Large intestine (tissue), 3 donors: ENCODE results near the gene ELFN2. TPM values are rescaled to one million over a fixed set of nuclear protein-coding genes. Genes with fewer than 3 reads are reported as not detected.
"Not testable (repeated sequence)": the region's sequence is repeated elsewhere in the genome, so short reads cannot be mapped to it uniquely, and the experiment has no call there.

Experiments used
- DNase-seq, 2 donors: peaks; one replicate each; pipeline versions ENCODE4 v3.0.0 to v3.0.0-alpha.2; 2013
- H3K27ac ChIP-seq: one replicate; pipeline ENCODE4 v1.5.1; 2013; ENCODE audit warnings: low read length
- H3K27me3 ChIP-seq: 2 replicates; pipeline ENCODE4 v1.6.1; 2013; ENCODE audit warnings: low read length; ENCODE audit not compliant: control insufficient read depth, insufficient read depth
- H3K36me3 ChIP-seq: 2 replicates; pipeline ENCODE4 v1.6.1; 2013; ENCODE audit warnings: low read length; ENCODE audit not compliant: control insufficient read depth, insufficient read depth
- H3K4me1 ChIP-seq: one replicate; pipeline ENCODE4 v1.6.1; 2013; ENCODE audit warnings: low read length; ENCODE audit not compliant: control insufficient read depth, insufficient read depth
- H3K4me3 ChIP-seq: one replicate; pipeline ENCODE4 v1.5.1; 2013; ENCODE audit warnings: low read length
- H3K9me3 ChIP-seq: one replicate; pipeline ENCODE4 v1.6.1; 2013; ENCODE audit warnings: mild to moderate bottlenecking, low read depth, low read length, moderate library complexity; ENCODE audit not compliant: control insufficient read depth
- WGBS: methylation state at CpG from one replicate; pipeline ENCODE4 v1.1.5; 2013; ENCODE audit warnings: low lambda C conversion rate; ENCODE audit not compliant: insufficient coverage; 5-methylcytosine and 5-hydroxymethylcytosine counted together
- polyA plus RNA-seq: library from polyadenylated mRNA; unstranded; fragments of 120-200 nt; gene quantifications from one replicate; pipeline ENCODE4 v1.2.1, GENCODE V29; 2013

The ELFN2 gene
- polyA plus RNA-seq, 1 donor: 0.27 TPM

DNA sequence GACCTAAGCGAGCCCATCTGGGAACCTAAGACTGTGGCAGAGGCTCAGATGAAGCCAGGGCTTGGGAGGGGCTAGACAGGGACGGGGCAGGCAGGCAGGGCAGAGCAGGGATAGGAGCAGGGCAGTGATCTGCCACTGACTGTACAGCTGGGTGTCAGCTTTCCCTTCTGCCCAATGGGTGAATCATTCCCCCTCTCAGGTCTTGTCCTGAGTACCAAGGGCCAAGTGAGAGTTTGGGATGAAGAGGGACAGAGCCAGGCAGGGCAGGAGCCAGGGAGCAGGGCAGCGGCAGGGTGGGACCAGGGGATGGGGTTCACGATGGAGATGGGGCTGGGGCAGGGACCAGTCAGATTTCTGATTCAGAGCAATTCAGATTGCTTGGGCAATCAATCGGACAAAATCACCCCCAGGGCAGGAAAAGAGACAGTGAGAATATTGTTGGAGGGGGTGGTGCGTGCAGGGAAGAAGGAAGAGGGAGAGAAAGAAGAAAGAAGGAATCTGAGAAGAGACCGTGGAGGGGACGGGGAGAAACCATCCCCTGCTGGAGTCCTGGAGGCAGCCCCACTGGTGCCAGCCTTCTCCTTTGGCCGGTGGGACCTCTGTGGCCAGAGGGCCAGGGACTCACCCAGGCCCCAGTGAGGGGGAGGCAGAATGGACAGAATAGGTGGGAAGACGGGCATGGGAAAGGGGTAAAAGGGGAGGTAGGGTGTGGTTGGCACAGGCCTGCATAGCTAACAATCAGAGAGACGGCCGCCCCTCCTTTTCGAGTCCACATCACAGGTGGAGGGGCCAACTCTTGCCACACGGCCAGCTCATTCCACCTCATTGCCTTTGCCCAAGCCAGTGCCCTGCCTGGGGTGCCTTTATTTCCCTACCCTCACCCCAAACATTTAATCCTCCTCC, 97.8 kb downstream of the ELFN2 start:
- Histone ChIP-seq H3K27me3 (peaks cover 44% of the 10 kb centered on the region), H3K4me1 (peaks cover 30% of the 10 kb centered on the region), H3K27ac (no peak overlapping the region), H3K36me3 (no peaks in the 10 kb centered on the region), H3K9me3 (no peaks in the 10 kb centered on the region), H3K4me3 (no peak overlapping the region)
- WGBS: 68% methylated on average over 3 of the region's 14 CpGs
- DNase-seq: no peak

DNA sequence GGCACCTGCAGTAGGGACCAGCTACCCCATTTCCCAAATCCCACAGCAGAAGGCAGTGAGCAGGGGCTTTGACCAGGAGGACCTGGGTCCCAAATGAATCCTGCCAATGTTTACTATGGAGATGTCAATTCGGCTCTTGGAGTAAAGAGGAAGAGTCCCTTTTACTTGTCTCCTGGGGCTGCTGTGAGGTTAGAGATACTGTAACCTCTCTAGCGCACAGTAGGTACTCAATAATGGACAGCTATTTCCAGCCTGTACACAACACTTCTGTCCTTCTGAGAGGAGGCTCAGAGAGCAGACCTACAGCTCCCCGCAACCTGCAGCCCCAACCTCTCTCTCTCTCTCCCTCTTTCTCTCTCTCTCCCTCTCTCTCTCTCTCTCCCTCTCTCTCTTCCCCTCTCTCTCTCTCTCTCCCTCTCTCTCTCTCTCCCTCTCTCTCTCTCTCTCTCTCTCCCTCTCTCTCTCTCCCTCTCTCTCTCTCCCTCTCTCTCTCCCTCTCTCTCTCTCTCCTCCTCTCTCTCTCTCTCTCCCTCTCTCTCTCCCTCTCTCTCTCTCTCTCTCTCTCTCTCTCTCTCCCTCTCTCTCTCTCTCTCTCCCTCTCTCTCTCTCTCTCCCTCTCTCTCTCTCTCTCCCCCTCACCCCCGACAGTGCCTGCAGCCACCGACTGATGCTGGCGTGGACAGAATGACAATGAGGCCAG, 98.6 kb downstream of the ELFN2 start:
- H3K36me3 ChIP-seq, H3K4me3 ChIP-seq, H3K9me3 ChIP-seq, DNase-seq, H3K27ac ChIP-seq: not testable (repeated sequence)
- WGBS: 84% methylated on average over 2 of the region's 6 CpGs
- Histone ChIP-seq H3K27me3 (peaks cover 44% of the 10 kb centered on the region), H3K4me1 (peaks cover 33% of the 10 kb centered on the region)

DNA sequence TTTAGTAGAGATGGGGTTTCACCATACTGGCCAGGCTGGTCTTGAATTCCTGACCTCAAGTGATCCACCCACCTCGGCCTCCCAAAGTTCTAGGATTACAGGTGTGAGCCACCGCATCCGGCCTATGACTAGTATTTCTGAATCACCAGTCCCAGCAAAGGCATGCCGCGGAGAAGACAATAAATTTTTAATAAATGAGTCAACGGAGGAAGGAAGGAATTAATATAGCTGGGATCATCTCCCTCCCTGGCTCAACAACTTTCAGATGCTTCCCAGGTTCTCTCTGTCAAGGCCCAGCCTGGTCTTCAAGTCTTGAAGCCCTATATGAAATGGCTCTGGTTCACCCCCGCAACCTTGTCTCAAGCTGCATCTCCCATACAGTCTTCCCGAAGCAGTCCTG, 99.3 kb downstream of the ELFN2 start:
- Histone ChIP-seq H3K9me3 (no peaks in the 10 kb centered on the region), H3K4me3 (no peak overlapping the region), H3K4me1 (peaks cover 38% of the 10 kb centered on the region), H3K27me3 (peaks cover 38% of the 10 kb centered on the region), H3K27ac (no peak overlapping the region), H3K36me3 (no peaks in the 10 kb centered on the region)
- no CpG with 5 or more reads among the region's 8 CpGs for WGBS
- DNase-seq: no peak

DNA sequence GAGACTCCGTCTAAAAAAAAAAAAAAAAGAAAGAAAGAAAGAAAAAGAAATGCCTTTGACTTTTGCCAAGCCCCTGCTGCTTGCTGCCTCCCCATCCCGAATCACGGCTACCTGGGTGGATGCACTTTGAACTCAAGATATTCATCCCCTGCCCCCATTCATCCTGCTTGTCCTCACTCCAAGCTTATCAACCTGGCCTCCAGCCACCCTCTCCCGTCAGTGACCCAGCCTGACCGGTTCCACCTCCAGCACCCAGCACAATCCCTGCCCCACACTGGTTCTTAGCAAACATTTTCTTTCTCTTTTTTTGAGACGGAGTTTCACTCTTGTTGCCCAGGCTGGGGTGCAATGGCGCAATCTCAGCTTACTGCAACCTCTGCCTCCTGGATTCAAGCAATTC, 100.6 kb downstream of the ELFN2 start:
- Histone ChIP-seq H3K27me3 (peaks cover 28% of the 10 kb centered on the region), H3K4me1 (peaks cover 44% of the 10 kb centered on the region), H3K4me3 (no peak overlapping the region), H3K27ac (peak overlapping the region; percentile 9), H3K36me3 (no peaks in the 10 kb centered on the region), H3K9me3 (no peaks in the 10 kb centered on the region)
- peak in 1 of 2 donors; percentile 87 for DNase-seq
- WGBS: 0% methylated on average over 1 of the region's 7 CpGs

DNA sequence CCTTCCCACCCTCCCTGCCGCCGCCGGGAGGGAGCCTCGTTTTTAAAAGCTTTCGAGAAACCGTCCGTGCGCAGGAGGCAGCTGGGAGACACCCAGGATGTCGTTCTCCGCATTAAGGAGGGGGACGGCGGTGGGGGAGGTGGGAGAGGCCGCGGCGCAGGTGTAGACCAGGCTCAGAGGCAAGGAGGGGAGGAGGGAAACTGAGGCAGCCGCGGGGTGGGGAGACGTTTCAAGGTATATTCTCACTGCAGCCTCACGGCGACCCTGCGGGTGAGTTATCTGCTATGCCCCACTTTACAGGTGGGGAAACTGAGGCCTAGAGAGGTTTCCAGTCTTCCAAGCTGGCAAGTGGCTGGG, 102.3 kb downstream of the ELFN2 start:
- no CpG with 5 or more reads among the region's 21 CpGs for WGBS
- no peak for DNase-seq
- no peaks in the 10 kb centered on the region for H3K9me3 ChIP-seq
- peaks cover 43% of the 10 kb centered on the region for H3K4me1 ChIP-seq
- H3K27me3 ChIP-seq: peaks cover 28% of the 10 kb centered on the region
- no peak overlapping the region for H3K27ac ChIP-seq
- H3K4me3 ChIP-seq: peak overlapping the region; percentile 32
- H3K36me3 ChIP-seq: no peaks in the 10 kb centered on the region

DNA sequence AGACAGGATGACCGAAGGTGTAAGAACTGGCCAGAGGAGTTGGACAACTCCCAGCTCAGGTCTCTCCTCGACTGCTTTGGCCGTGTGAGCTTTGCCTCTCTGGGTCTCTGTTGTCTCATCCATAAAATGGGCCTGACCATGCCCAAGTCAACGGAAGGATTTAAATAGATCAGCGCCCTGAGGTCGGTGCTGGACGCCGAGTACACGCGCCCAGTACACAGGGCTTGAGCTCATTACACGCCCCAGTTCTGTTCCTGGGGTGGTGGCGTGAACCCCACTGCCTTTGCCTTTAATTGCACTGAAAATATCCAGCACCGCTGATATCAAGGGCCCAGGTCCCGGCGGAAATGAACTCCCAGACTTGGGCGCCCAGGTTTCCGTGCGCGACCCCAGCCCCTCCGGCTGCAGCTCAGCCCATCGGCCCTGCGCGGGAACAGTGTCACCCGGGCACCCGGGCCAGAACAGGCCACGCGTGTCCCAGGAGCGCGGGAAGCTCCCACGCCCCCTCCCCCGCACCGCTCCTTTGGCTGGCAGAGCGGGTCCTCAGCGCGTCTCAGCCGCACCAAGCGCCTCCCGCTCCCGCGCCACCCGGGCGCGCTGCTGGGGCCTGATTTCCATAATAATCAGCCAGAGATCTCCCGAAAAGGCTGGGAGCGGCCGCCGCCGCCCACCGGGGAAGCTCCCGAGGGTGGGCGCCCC, 102.8 kb downstream of the ELFN2 start:
- Histone ChIP-seq H3K4me3 (peak overlapping the region; percentile 32), H3K27me3 (peaks cover 28% of the 10 kb centered on the region), H3K9me3 (no peaks in the 10 kb centered on the region), H3K36me3 (no peaks in the 10 kb centered on the region), H3K4me1 (peaks cover 41% of the 10 kb centered on the region), H3K27ac (peak overlapping the region; percentile 76)
- peak in 1 of 2 donors; percentile 53 for DNase-seq
- WGBS: no CpG with 5 or more reads among the region's 51 CpGs

DNA sequence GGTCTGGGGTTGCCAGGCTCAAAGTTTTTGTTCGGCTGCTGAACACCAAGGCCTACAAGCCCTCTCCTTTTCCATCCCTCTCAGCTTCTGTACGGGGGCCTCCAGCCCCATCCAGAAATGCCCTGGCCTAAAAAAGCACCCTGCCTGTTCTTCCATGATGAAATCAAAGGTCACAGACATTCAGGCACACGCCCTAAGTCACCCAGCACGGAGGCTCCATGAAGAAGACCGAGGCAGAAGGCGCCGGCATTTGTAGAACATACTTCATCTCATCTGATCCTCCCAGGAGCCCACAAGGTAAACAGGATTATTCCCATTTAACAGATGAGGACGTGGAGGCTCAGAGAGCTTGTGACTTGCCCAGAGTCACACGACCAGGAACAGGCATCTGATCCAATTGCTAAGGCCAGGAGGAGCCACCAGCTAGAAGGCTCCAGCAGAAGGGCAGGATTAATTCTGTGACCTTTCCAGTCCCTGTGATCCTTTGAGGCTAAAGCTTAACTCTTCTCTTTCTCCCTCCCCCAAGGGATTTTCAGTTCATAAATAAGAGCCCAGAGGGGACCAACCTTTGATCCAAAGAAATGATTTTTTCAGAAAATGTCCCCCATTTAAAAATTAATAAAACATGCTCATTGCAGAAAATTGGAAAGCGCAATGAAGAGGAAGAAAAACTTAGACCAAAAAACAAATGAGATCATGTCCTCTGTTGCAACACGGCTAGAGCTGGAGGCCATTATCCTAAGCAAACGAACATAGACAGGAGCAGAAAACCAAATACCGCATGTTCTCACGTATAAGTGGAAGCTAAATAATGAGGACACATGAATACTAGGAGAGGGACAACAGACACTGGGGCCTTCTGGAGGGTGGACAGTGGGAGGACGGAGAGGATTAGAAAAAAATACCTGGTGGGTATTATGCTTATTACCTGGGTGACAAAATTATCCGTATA, 106.3 kb downstream of the ELFN2 start:
- Histone ChIP-seq H3K27ac (no peak overlapping the region), H3K4me3 (no peak overlapping the region), H3K9me3 (no peaks in the 10 kb centered on the region), H3K27me3 (peaks cover 21% of the 10 kb centered on the region), H3K36me3 (no peaks in the 10 kb centered on the region), H3K4me1 (peaks cover 32% of the 10 kb centered on the region)
- DNase-seq: peak in 1 of 2 donors; percentile 34
- WGBS: 40% methylated on average over 2 of the region's 16 CpGs

DNA sequence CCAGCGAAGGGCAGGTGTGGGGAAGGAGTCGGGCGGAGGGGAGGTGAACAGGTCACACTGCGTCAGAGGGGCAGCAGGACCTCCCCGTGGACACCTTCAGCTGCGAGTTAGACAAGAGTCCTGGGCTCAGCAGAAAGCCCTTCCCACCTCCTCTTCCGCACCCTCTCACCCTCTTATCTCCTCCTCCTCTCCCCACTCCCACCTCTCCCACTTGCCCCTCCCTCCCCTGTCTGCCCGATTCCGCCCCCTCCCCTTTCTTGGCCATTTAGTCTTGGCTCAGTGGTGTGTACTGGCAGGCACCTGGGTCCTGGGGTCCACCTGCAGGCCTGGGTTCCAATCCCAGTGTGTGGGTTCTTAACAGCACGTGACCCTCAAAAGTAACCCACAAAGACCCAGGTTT, 107.8 kb downstream of the ELFN2 start:
- H3K9me3 ChIP-seq: no peaks in the 10 kb centered on the region
- no peaks in the 10 kb centered on the region for H3K36me3 ChIP-seq
- peaks cover 26% of the 10 kb centered on the region for H3K4me1 ChIP-seq
- H3K27me3 ChIP-seq: peaks cover 9% of the 10 kb centered on the region
- WGBS: no CpG with 5 or more reads among the region's 10 CpGs
- DNase-seq: no peak
- H3K27ac ChIP-seq: no peak overlapping the region
- no peak overlapping the region for H3K4me3 ChIP-seq

DNA sequence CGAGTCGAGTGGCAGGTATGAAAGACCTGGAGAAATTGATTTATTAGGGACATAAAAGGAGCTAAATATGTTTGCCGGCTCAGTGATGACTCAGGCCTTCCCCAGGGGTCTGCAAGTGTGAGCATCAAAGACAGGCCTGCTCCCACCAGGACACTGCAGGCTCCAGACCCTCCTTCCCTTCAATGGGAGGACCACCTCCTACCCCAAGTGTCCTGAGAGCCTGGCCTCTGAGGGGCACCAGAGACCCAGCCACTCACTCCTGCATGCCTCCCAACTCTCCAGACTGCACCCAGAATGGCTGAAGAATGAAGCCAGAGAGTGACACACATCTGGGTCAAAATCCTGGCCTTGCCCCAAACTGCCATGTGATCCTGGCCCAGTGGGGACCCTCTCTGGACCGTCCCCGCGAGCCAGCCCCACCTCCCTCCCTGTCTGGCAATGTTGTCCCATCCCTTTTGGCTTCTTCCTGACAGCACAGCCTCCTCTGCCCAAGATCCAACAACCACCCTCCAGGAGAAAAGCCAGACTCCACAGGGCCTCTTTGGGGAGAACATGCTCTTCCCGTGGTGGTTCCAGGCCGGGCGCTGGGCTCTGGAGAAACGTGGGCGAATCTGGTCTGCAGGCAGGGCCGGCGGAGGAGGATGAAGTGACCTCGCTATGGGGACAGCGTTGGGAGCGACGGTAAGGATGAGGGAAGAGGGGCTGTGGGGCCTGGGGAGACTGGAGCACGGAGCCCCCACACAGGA, 108.7 kb downstream of the ELFN2 start:
- no peaks in the 10 kb centered on the region for H3K36me3 ChIP-seq
- no peak for DNase-seq

More for the DNA sequence above, 108.7 kb downstream of the ELFN2 start:
- Histone ChIP-seq H3K4me3 (no peak overlapping the region), H3K4me1 (peaks cover 18% of the 10 kb centered on the region), H3K9me3 (no peaks in the 10 kb centered on the region), H3K27me3 (no peaks in the 10 kb centered on the region), H3K27ac (no peak overlapping the region)
- no CpG with 5 or more reads among the region's 18 CpGs for WGBS
